ENCODE results near the gene USB1. TPM values are rescaled to one million over a fixed set of nuclear protein-coding genes. Genes with fewer than 3 reads are reported as not detected.

USB1 gene
- total RNA-seq, 3 donors from 2014 or later (not counting 1 experiment from before 2014, with no cell fraction given), result 64.7 to 86.0 (median 84.8) TPM

DNA sequence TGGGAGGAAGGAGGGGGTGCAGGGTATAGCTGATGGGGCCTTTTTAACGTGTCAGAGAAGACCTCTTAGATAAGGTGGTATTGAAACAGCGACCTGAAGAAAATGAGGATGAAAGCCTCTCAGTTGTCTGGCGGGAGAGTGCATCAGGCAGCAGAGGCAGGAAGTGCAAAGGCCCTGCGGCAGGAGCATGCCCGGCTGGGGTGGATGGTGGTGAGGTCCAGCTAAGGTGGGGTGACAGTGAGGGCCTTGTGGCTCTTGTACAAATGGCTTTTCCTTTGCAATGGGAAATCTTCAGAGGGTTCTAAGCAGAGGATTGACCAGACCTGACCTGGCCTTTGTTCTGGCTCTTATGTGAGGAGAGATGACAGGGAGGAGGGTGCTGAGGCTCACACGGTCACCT lies 35.7 kb downstream of the USB1 start:
- H3K9me3 Mint-ChIP-seq, result no peaks in the 10 kb centered on the region
- H3K9me3 ChIP-seq (ENCODE audit: control insufficient read depth, insufficient read depth, low read length), result no peaks in the 10 kb centered on the region
- intact Hi-C loops (cut with micrococcal nuclease), result no loop called here
- no peak overlapping the region for H3K27ac ChIP-seq (ENCODE audit: low read length)
- ATAC-seq (no peak), DNase-seq (no peak)
- no peaks in the 10 kb centered on the region for H3K36me3 Mint-ChIP-seq
- TF ChIP-seq CTCF (IDR thresholded peaks at IDR 0.05), result no peak
- no peak overlapping the region for H3K4me3 Mint-ChIP-seq
- H3K27ac Mint-ChIP-seq, result no peak overlapping the region
- H3K36me3 ChIP-seq (ENCODE audit: control insufficient read depth, insufficient read depth, low read length), result no peaks in the 10 kb centered on the region
- no peaks in the 10 kb centered on the region for H3K27me3 ChIP-seq (ENCODE audit: control insufficient read depth, insufficient read depth, low read length)
- 88% methylated on average over 6 of the region's 6 CpGs for WGBS (ENCODE audit: insufficient coverage)
- H3K4me1 Mint-ChIP-seq, result no peaks in the 10 kb centered on the region
- no peak overlapping the region for H3K4me3 ChIP-seq (ENCODE audit: low read length)
- no peaks in the 10 kb centered on the region for H3K27me3 Mint-ChIP-seq (ENCODE audit: low read depth in 2 of 2)
- no peaks in the 10 kb centered on the region for H3K4me1 ChIP-seq (ENCODE audit: control insufficient read depth, insufficient read depth, low read length)

DNA sequence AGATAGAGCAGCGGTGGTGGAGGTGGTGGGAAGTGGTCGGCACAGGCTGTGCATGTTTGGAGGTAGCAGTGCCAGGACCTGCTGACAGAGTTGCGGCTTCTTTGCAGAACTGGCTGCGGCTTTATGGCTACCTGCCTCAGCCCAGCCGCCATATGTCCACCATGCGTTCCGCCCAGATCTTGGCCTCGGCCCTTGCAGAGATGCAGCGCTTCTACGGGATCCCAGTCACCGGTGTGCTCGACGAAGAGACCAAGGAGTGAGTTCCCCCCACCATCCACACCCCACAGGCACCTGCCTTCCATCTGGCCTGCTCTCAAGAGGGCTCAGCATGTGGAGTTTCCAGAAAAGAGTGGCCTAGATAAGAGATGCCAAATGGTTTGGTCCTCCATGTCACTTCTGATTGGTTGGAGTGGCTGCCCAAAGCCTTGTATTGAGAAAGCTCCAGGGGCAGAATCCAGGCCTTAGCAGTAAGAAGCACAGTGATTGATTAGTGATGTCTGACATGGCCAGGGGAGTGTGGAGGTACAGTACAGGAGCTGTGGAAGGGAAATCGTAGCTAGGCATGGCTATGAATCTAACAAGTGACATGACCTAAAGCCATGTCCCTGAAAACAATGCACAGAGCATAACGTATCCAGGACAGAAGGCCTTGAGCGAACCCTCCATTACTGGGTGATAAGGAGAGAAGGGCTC lies 36.3 kb downstream of the USB1 start:
- intact Hi-C loops (cut with micrococcal nuclease), result no loop called here
- DNase-seq, result no peak
- Histone ChIP-seq H3K36me3 (ENCODE audit: control insufficient read depth, insufficient read depth, low read length) (no peaks in the 10 kb centered on the region), H3K4me3 (ENCODE audit: low read length) (no peak overlapping the region), H3K4me1 (ENCODE audit: control insufficient read depth, insufficient read depth, low read length) (no peaks in the 10 kb centered on the region), H3K9me3 (ENCODE audit: control insufficient read depth, insufficient read depth, low read length) (no peaks in the 10 kb centered on the region), H3K27ac (ENCODE audit: low read length) (no peak overlapping the region), H3K27me3 (ENCODE audit: control insufficient read depth, insufficient read depth, low read length) (no peaks in the 10 kb centered on the region)
- no peaks in the 10 kb centered on the region for H3K4me1 Mint-ChIP-seq
- no peak for TF ChIP-seq CTCF (IDR thresholded peaks at IDR 0.05)
- no peak for ATAC-seq
- no peaks in the 10 kb centered on the region for H3K36me3 Mint-ChIP-seq
- H3K27me3 Mint-ChIP-seq (ENCODE audit: low read depth in 2 of 2), result no peaks in the 10 kb centered on the region
- 92% methylated on average over 16 of the region's 16 CpGs for WGBS (ENCODE audit: insufficient coverage)
- H3K9me3 Mint-ChIP-seq, result no peaks in the 10 kb centered on the region
- H3K4me3 Mint-ChIP-seq, result no peak overlapping the region
- H3K27ac Mint-ChIP-seq, result no peak overlapping the region

DNA sequence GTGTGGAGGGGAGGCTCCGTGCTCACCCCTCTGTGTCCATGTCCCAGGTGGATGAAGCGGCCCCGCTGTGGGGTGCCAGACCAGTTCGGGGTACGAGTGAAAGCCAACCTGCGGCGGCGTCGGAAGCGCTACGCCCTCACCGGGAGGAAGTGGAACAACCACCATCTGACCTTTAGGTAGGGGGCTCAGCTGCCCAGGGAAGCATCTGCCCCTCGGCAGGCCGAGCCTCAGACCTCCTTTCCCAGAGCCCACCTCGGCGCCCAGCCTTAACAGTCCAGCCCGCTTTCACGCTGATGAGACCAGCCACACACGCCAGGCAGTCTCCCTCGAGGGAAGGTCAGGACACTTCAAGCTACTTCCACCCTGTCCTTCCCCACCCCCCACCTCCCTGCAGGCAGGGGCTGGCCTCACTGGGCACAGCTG lies 37.0 kb downstream of the USB1 start:
- Histone ChIP-seq H3K27ac (ENCODE audit: low read length) (no peak overlapping the region), H3K9me3 (ENCODE audit: control insufficient read depth, insufficient read depth, low read length) (no peaks in the 10 kb centered on the region), H3K4me3 (ENCODE audit: low read length) (no peak overlapping the region), H3K36me3 (ENCODE audit: control insufficient read depth, insufficient read depth, low read length) (no peaks in the 10 kb centered on the region), H3K27me3 (ENCODE audit: control insufficient read depth, insufficient read depth, low read length) (no peaks in the 10 kb centered on the region), H3K4me1 (ENCODE audit: control insufficient read depth, insufficient read depth, low read length) (no peaks in the 10 kb centered on the region)
- no peaks in the 10 kb centered on the region for H3K36me3 Mint-ChIP-seq
- H3K4me3 Mint-ChIP-seq, result no peak overlapping the region
- WGBS (ENCODE audit: insufficient coverage), result 94% methylated on average over 20 of the region's 20 CpGs
- no peak for ATAC-seq
- H3K27ac Mint-ChIP-seq, result no peak overlapping the region
- no peaks in the 10 kb centered on the region for H3K27me3 Mint-ChIP-seq (ENCODE audit: low read depth in 2 of 2)
- no peak for TF ChIP-seq CTCF (IDR thresholded peaks at IDR 0.05)
- no peaks in the 10 kb centered on the region for H3K9me3 Mint-ChIP-seq
- no peaks in the 10 kb centered on the region for H3K4me1 Mint-ChIP-seq
- no peak for DNase-seq
- intact Hi-C loops (cut with micrococcal nuclease), result no loop called here
